Measurements from ENCODE around the gene CARD9.

DNA sequence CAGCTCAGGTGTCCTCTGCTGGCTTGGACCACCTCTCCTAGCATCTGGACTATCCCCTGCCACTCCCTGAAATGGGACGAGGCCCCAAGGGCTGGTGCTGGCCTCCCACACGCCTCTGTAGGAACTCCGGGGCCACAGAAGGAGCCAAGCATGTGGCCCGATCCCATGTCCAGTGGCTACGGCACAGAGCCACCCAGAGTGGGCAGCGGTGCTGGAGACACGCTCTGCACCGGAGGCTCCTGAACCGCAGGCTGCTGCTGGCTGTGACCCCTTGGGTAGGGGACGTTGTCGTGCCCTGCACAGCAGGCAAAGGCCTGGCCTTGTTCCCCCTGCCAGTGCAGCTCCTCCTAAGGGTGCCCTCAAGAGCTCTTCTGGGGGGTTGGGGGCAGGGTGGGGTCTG is 6.4 kb upstream of the CARD9 start:
- no peak for TF ChIP-seq POLR2A (IDR thresholded peaks at IDR 0.05)
- TF ChIP-seq, protein P1, sequence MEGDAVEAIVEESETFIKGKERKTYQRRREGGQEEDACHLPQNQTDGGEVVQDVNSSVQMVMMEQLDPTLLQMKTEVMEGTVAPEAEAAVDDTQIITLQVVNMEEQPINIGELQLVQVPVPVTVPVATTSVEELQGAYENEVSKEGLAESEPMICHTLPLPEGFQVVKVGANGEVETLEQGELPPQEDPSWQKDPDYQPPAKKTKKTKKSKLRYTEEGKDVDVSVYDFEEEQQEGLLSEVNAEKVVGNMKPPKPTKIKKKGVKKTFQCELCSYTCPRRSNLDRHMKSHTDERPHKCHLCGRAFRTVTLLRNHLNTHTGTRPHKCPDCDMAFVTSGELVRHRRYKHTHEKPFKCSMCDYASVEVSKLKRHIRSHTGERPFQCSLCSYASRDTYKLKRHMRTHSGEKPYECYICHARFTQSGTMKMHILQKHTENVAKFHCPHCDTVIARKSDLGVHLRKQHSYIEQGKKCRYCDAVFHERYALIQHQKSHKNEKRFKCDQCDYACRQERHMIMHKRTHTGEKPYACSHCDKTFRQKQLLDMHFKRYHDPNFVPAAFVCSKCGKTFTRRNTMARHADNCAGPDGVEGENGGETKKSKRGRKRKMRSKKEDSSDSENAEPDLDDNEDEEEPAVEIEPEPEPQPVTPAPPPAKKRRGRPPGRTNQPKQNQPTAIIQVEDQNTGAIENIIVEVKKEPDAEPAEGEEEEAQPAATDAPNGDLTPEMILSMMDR (IDR thresholded peaks at IDR 0.05): no peak

All from thyroid gland (tissue), 4 donors.